HG03066 (cell line): ENCODE measurements around the gene FCER1G.
"Not testable (repeated sequence)": the region's sequence is repeated elsewhere in the genome, so short reads cannot be mapped to it uniquely, and the experiment has no call there.

ENCODE experiments used
- ATAC-seq: cut with Tn5 transposase; IDR thresholded peaks from one replicate; pipeline ENCODE4 v1.9.1; 2021; ENCODE audit warnings: low read depth; ENCODE audit not compliant: unreplicated experiment

FCER1G gene

GRCh38 chr1:161226759-161227158 is 11.7 kb downstream of the FCER1G start:
- ATAC-seq: no peak

GRCh38 chr1:161227196-161227871 is 12.2 kb downstream of the FCER1G start:
- ATAC-seq: no peak

- no peak for ATAC-seq
Measured at GRCh38 chr1:161228032-161228431, 12.9 kb downstream of the FCER1G start.

DNA sequence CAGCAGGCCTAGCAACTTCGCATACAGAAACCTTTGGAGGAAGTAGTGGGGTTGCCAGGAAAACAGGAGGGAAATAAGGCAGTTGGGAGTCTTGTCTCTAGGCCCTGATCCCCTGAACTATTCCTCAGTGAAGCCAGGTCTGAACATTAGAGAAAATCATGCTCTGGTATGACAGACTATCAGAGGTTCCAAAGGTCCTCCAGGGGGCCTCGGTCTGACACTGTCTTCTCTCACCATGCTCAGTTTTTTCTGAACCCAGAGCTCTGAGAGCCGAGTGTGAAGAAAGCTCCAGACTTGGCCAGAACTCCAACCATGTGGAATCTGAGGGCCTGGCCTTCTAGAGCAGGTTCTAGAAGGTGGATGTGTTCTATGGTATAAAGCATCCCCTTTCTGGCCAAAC is 14.8 kb downstream of the FCER1G start:
- no peak for ATAC-seq

DNA sequence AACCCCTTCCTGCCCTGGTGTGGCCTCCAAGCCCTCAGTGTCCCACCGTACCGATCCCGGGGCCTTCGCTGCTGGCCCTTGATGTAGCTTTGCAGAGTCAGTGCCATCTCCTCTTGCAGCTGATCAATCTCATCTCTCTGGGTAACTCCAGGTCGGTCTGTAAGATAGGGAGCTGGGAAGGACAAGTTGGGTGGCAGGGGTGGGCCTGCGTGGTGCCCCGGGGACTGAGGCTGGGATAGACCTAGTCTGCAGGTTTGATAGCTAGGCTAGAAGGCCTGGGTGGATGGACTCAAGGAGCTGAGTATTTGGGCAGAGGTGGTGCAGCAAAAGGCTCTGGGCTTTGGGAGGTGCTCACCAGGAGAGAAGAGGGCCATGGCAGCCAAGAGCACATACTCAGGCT is 15.7 kb downstream of the FCER1G start:
- ATAC-seq: no peak

DNA sequence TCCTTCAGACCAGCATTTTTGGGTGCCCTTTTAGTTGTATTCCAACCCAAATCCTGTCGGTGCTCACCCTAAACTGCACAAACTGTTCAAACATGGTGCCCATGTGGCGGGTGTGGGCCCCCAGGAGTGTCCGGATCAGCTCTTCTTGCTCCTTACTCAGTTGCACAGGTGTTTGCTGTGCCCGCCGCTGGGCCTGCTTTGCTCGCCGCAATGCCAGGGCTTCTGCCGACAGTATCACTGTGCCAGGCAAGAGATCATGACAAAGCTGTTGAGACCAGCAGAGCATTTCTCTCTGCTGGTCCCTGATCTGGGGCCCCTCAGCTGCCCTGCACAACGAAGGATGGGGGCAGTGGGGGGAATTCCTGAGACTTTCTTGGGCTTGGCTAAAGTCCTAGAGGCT is 18.0 kb downstream of the FCER1G start:
- no peak for ATAC-seq

DNA sequence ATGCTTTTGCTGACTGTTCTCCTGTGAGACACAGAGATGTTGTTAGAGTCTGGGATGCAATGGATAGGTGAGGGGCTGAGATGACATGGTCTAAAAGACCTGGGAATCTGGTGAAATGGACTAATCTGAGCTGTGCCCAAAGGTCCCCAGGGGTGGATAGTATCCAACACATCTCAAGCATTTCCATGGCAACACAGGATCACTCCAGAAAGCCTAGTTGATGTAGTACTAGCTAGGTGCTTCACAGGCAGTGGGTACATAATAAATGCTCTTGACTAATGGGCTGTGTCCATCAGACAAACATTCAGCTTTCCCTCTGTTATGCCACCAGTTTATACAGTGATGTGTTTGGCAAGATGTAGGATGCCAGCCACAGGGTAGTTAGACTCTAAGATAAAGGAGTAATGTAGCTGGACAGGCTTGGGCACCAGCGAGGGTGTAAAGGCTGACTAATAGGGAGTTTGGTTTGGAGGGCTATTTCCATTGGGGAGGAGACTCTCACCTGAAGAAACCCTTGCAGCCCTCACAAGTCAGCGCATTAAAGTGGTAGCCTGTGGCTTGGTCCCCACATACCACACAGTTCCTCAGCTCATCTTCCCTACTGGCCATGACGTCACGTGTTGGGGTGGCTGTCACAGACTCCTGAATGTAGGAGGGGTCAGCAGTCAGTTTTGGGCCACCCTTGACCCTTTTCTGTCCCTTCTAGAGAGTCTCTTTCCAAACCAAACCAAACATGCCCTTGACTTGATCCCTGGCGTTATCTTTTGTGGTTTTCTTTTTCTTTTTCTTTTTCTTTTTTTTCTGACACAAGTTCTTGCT is 21.1 kb downstream of the FCER1G start:
- no peak for ATAC-seq

DNA sequence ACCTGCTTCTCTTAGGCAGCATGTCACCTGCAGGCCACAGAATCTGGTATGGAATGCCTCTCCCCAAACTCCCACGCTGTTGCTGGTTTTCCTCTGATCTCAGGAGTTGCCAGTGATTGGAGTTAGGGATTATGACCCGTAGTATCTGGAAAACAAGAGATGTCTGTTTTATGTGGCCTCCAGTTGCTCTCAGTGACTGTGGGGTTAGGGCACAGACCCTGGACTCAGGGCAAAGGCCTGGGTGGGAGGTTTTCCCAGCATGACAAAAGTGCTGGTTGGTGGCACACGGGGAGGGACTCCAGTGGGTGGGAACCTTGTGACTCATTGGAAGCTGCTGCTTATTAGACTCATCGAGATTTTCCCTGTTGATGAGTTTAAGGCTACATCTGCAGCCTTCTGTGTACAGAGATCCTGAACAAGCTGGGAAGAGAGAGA is 23.0 kb downstream of the FCER1G start, which contains the start of gene NR1I3:
NR1I3 (minus strand) TSS at position 165 of the 435 bp plus-strand sequence. CDS start 1,638 bp downstream, outside the sequence.
- no peak for ATAC-seq

- no peak for ATAC-seq
Measured at GRCh38 chr1:161241682-161242081, 26.6 kb downstream of the FCER1G start.

- no peak for ATAC-seq
Measured at GRCh38 chr1:161242313-161242712, 27.2 kb downstream of the FCER1G start.

DNA sequence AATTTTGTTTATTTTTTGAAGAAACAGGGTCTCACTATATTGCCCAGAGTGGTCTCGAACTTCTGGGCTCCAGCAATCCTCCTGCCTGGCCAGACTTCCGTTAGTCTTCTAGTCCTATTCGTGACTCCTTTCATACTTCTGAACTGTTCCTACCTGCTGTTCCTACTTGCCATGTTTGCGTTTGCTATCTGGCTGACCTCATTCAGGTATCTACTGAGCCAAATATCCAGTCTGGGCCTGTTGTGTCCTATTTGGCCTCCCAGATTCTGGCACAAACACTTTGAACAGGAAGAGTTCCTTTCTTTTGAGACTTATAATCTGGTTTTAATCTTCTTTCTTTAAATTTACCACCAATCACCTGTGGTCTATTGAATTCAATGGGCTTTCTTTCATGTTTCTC is 29.8 kb downstream of the FCER1G start:
- ATAC-seq: no peak

DNA sequence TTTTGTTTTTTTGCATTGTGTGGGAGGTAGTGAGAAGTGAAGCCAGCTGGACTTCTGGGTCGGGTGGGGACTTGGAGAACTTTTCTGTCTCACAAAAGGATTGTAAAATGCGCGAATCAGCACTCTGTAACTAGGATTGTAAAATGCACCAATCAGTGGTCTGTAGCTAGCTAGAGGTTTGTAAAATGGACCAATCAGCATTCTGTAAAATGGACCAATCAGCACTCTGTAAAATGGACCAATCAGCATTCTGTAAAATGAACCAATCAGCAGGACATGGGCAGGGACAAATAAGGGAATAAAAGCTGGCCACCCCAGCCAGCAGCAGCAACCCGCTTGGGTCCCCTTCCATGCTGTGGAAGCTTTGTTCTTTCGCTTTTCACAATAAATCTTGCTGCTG is 35.0 kb downstream of the FCER1G start:
- ATAC-seq: not testable (repeated sequence)

GRCh38 chr1:161250829-161251228 is 35.7 kb downstream of the FCER1G start:
- no peak for ATAC-seq

DNA sequence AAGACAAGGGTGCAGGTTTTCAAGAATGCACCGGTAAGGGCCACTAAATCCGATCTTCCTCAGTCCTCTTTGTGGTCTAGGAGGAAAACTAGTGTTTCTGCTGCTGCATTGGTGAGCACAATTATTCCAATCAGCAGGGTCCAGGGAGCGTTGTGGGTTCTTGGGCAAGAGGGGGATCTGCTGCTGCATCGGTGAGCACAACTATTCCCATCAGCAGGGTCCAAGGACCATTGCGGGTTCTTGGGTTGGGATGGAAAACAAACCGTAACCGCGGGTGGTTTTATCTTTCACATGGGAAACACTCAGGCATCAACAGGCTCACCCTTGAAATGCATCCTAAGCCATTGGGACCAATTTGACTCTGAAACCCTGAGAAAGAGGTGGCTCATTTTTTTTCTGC is 36.5 kb downstream of the FCER1G start:
- ATAC-seq: no peak

GRCh38 chr1:161255302-161255701 is 40.2 kb downstream of the FCER1G start:
- not testable (repeated sequence) for ATAC-seq

DNA sequence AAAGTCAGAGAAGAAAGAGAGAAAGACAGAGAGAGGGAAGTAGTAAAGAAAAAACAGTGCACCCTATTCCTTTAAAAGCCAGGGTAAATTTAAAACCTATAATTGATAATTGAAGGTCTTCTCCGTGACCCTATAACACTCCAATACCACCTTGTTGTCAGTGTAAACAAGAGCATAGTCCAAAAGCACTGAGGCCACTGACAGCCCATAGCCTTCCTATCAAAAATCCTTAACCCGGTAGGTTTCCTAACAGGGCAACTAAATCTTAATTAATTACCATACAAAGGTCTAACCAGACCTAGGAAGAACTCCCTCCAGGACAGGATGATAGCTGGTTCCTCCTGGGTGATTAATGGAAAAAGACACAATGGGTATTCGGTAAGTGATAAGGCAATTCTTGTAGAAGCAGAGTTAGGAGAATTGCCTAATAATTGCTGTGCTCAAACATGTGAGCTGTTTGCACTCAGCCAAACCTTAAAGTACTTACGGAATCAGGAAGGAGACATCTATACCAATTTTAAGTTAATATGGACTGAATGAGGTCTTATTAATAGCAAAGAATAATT is 40.9 kb downstream of the FCER1G start:
- not testable (repeated sequence) for ATAC-seq

GRCh38 chr1:161257109-161257508 is 42.0 kb downstream of the FCER1G start:
- not testable (repeated sequence) for ATAC-seq

DNA sequence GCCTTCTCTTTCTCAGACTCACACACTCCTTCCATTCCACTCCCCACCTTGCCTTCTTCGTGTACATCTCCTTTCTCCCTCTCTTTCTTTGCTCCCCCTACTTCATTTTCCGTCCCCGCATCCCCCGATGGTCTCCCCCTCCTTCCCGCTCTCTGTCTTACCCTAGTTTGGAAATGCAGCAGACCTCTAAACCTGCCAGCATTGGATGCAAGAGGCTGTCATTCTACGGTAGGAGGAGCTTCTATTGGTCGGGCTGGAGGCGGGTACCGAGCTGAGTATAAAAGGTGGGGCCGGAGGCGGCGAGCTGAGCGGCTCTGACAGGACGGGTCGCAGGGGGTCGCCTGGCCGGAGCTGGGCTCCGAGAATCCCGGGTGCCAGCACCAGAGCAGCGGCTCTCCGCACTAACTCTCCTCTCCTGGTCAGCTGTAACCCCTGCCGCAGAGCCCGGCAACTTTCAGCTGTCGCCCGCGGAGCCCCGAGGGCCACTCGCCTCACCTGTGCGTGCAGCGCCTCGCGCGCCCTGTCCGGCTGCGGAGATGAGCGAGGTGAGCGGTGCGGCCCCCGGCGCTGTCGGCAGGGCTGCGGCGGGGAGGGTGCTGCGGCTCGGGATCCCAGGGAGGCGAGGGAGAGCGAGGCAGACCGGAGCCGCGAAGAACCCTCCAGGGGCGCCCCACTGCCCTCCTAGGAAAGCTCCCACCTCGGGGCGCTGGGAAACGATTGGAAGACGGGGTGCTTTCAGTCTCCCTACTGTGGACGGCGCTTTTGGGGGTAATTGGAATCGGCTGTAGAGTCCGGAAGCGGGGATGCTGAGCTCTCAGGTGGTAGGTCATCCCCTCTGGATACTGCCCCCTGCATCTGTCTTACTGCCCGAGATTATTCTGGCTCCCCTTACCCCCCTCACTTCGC is 43.6 kb downstream of the FCER1G start, which contains the start of gene PCP4L1:
PCP4L1 (plus strand) TSS at position 307 of the 906 bp plus-strand sequence; CDS start at position 537, 230 bp downstream.
- no peak for ATAC-seq

DNA sequence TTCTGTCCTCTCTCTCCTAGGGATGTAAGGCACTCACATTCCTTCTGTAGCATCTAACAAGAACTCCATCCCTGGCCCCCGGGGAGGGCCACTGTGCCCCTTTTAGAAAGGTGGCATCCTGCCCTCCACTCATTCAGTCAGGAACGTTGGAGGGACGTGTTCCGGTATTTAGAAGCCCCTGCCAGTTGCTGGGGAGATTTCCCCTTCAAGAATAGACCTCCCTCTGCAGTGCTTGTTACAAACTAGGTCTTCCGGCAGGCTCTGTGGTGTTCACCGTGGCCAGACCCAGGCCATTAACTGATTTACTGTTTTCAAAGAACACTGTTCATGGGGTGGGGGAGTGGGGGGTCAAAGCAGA is 44.2 kb downstream of the FCER1G start:
- ATAC-seq: no peak

- no peak for ATAC-seq
Measured at GRCh38 chr1:161259765-161260164, 44.7 kb downstream of the FCER1G start.
